ENCODE measurements around the gene CCDC170.
A peak's percentile ranks its signal among the peaks of the same experiment; 100 is the strongest.
"Not testable (repeated sequence)": the region's sequence is repeated elsewhere in the genome, so short reads cannot be mapped to it uniquely, and the experiment has no call there.

Gene CCDC170

DNA sequence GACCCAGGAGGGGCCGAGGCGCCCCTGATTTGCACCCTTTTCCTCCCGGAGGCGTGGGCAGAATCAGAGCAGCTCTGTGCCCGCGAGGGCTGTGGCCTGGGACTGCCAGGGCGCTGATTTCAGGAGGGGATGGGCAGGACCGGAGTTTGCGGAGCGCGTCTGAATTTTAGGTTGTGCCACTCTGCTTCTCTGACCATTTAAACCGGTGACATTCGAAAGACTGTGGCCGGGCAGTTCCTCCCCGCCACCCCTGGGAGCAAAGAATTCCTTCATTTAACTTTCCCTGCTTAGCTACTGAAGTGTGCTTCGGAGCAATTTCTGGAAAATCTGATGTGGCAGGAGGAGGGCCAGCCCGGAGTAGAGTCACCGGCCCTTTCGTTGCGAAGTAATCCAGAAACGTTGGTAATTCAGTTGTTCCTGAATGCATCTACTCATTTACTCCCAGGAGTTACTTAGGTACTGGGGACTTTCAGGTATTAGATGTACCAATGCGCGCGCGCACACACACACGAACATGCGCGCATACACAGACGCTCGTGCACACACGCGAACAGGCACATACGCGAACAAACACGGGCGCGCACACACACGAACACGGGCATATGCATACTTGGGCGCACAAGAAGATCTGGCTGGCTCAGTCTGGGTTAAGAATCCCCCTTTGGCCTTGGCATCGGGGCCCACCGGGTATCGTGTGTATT lies 568 bp downstream of the CCDC170 start:
- DNase-seq (ENCODE audit: low read depth), result peak; percentile 55

GRCh38 chr6:151494936-151495320 lies 1.1 kb downstream of the CCDC170 start:
- DNase-seq (ENCODE audit: low read depth), result no peak

- no peak for DNase-seq (ENCODE audit: low read depth)
Observed at GRCh38 chr6:151495380-151495779, 1.6 kb downstream of the CCDC170 start.

GRCh38 chr6:151497905-151498304 lies 4.1 kb downstream of the CCDC170 start:
- no peak for DNase-seq (ENCODE audit: low read depth)

DNA sequence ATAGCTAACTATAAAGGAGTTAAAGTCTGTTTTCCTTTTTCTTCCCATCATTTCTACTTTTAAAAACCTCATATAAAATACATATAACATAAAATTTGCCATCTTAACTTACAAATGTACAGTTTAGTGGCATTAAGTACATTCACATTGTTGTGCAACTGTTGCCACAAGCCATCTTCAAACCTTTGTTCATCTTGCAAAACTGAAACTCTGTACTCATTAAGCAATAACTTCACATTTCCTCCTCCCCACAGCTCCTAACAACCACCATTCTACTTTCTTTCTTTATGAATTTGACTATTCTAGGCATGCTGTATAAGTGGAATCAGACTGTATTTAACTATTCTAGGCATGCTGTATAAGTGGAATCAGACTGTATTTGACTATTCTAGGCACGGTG lies 4.5 kb downstream of the CCDC170 start:
- no peak for DNase-seq (ENCODE audit: low read depth)

DNA sequence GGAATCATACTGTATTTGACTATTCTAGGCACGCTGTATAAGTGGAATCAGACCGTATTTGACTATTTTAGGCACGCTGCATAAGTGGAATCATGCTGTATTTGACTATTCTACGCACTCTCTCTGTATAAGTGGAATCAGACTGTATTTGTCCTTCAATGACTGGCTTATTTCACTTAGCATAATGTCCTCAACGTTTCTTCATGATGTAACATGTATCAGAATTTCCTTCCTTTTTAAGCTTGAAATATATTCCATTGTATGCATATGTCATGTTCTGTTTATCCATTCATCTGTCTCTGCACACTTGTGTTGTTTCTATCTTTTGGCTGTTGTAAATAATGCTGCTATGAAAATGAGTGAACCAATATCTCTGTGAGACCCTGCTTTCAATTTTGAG lies 5.7 kb downstream of the CCDC170 start:
- DNase-seq (ENCODE audit: low read depth), result no peak

DNA sequence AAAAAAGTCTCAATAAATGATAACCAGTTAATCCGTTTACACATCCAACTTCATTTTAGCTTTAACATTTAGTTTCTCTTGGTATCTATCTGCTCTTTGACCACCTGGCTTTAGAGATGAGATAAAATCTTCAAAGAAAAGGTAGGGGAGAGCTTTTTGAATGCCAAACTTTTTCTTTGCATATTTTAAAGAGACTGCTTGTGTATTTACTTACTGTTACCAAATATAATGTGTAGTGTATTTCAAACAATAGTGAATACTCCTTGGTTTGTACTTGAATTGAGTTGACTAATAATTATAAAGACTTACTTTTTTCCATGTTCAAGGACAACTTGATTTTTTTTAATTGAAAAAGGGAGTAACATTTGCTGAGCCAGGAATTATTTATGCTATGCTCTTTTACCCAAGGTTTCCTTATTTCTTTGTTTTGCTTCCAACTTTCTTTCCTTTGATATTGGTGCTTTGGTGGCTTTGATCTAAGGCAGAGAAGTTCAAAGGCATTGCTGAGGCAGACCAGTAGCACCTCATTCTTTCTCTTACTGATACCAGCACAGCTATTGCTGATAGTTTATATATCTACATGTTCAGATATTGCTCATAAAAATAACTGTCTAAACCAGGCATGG lies 7.8 kb downstream of the CCDC170 start:
- no peak for DNase-seq (ENCODE audit: low read depth)

DNA sequence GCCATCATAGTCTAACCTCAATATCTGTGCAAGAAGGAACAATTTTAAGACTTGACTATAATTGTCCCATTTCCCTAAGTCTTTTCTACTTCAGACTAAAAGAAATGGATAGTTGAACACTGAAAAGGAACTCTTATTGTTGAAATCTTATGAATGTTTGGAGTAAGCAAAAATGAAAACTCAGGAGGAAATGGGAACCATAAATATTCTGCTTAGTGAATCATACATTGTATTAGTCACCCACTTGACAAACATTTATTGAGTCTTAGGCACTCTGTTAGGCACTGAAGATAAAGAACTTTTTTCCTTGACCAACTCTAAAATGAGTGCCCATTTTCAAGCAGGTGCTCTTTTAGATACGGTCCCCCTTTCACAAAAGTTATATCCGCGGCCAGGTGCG lies 8.7 kb downstream of the CCDC170 start:
- DNase-seq (ENCODE audit: low read depth), result peak; percentile 71

DNA sequence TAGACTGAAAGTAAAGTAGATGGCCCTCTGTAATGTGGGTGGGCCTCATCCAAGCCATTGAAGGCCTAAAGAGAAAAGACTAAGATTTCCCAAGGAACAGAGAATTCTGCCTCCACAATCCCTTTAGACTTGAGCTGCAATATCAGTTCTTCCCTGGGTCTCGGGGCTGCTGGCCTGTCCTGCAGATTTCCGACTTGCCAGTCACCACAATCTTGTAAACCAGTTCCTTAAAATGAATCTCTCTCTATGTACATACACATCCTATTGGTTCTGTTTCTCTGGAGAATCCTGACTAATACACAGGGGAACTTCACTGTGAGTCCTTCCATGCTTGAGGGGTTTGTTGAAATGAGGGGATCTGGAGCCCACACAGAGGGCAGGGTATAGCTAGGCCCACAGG lies 12.9 kb downstream of the CCDC170 start:
- DNase-seq (ENCODE audit: low read depth), result no peak

DNA sequence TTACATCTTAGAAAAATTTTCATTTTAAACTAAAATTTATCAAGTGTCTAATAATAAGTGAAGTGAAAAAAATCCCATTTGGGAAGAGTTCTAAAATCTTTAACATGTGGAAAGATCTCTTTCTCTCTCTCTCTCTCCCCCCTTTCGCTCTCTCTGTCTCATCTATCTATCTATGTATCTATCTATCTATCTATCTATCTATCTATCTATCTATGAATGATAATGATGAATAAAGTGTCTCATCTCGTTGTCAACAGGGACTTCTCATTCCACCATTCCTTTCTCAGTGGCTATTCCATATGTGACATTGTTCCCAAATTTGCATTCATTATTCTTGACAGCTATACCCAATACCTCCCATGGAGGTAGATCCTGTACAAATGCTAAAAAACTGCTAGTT lies 15.2 kb downstream of the CCDC170 start:
- no peak for DNase-seq (ENCODE audit: low read depth)

- DNase-seq (ENCODE audit: low read depth), result no peak
Observed at GRCh38 chr6:151512481-151512880, 18.7 kb downstream of the CCDC170 start.

DNA sequence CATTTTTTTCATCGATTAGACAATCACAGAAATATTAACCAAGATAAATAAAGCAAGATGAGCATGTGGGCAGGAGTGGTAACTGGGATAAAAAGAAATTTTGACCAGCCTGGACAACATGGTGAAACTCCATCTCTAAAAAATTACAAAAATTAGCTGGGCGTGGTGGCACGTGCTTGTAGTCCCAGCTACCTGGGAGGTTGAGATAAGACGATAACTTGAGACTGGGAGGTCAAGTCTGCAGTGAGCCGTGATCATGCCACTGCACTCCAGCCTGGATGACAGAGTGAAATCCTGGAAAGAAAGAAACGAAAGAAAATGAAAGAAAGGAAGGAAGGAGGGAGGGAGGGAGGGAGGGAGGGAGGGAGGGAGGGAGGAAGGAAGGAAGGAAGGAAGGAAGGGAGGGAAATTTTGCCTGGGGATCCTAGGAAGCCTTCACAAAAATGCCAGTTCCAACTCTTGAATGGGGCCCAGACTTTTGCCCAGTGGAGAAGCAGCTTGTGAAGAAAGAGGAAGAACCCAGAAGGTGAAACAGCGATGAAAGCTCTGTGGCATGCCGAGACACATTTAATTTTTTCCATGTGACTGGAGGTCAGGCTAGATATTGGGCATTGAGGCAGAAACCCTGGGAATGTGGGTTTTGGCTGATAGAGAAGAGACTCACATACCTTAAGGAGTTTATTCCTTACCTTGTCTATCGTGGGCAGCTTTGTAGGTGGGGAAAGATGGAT lies 20.3 kb downstream of the CCDC170 start:
- DNase-seq (ENCODE audit: low read depth), result no peak

DNA sequence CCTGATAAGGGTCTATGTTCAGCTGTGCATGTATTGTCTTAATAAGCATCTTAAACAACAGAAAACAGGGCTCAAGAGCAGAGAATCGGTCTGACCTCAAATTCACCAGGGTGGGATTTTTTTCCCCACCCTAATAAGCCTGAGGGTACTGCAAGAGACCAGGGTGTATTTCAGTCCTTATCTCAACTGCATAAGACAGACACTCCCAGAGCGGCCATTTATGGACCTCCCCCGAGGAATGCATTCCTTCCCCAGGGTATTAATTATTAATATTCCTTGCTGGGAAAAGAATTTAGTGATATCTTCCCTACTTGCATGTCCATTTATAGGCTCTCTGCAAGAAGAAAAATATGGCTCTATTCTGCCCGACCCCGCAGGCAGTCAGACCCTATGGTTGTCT lies 25.2 kb downstream of the CCDC170 start:
- DNase-seq (ENCODE audit: low read depth), result not testable (repeated sequence)

DNA sequence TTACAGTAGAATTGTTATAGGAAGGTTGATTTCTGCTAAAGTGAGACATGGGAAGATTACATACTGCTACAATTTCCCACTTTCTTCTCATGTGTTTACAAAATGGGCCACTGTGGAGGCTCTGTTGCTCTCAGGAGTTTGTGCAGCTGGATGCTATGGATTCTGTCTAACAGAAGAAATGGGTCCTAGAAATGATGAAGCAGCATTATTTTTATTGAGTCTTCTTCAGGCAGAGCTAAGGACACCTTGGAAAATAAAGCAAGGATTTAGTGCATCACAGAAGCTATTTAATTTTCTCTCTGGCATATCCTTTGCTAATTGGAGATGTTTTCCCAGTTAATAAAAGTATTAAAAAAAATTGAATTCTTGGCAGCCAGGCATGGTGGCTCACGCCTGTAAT lies 29.2 kb downstream of the CCDC170 start:
- DNase-seq (ENCODE audit: low read depth), result no peak

- no peak for DNase-seq (ENCODE audit: low read depth)
Observed at GRCh38 chr6:151524059-151524458, 30.2 kb downstream of the CCDC170 start.

- DNase-seq (ENCODE audit: low read depth), result no peak
Observed at GRCh38 chr6:151534576-151534975, 40.8 kb downstream of the CCDC170 start.

DNA sequence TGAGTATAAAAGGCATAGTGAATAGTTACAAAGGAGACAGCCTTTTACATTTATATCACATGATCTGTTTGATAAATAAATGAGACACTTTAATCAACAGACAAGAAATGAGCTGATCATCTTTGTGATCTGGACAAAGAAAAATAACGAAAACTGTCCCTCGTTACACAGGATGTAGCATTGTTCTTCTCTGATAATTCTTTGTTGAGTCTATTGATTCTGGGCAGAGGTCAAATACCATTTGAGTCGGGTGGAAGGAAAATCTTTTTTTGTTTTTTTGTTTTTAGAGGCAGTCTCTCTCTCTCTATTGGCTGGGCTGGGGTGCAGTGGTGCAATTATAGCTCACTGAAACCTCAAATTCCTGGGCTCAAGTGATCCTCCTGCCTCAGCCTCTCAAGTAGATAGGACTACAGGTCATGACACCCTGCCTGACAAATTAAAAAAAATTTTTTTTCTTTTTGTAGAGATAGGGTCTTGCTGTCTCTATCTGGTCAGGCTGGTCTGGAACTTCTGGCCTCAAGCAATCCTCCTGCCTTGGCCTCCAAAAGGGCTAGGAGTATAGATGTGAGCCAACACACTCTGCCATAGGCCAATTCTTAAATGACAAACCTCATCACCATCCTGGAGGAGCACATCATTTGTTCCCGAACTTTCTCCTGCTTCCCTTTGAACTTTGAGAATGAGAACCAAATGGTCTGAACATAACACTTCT lies 41.8 kb downstream of the CCDC170 start:
- DNase-seq (ENCODE audit: low read depth), result no peak

- no peak for DNase-seq (ENCODE audit: low read depth)
Observed at GRCh38 chr6:151536188-151536479, 42.3 kb downstream of the CCDC170 start.

DNA sequence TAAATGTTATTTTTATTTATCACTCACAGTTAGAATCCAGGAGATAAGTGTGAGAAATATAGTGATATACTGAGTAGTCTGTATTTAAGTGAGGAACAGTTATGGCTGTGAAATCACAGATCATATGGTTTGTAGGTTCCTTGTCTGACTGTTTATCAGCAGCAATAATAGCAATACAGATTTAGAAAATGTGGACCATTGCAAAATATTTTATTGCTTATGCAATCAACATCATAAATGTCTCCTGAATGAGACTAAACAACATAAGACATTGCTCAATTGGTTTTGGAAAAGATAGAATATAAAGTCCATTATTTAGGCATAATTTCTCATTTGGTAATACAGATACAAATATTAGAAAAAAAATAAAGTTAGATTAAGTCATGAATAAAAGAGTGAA lies 43.7 kb downstream of the CCDC170 start:
- DNase-seq (ENCODE audit: low read depth), result no peak

GRCh38 chr6:151539506-151540268 lies 45.9 kb downstream of the CCDC170 start:
- DNase-seq (ENCODE audit: low read depth), result no peak

DNA sequence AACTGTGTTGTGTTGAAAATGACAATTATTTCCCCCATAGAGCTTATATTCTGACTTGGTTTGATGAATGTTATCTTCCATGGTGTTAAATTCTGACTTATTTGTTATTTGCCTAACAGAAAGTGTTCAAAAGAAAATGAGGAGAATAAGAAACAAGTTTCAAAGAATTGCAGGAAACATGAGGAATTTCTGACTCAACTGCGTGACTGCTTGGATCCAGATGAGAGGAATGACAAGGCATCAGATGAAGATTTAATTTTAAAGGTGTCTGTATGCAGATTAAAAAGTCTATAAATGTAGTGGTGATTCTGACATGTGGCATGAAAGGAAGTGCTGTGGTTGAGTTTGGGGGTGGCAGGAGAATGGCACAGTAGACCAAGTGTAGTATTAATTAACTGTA lies 50.6 kb downstream of the CCDC170 start:
- DNase-seq (ENCODE audit: low read depth), result no peak

- not testable (repeated sequence) for DNase-seq (ENCODE audit: low read depth)
Observed at GRCh38 chr6:151544884-151545283, 51.1 kb downstream of the CCDC170 start.

Data from ELR (cell line).